OCI-LY1 (cell line): ENCODE results near the gene BRD8.

Source experiments
- H2AFZ ChIP-seq: fragments of 200-600 bp; sonication (generic), shearing (Covaris generic); 2 replicates; pipeline ENCODE4 v1.6.0; 2014; ENCODE audit warnings: antibody characterized with exemption, mild to moderate bottlenecking, low read length
- H3F3A ChIP-seq: fragments of 200-600 bp; sonication (generic), shearing (Covaris generic); 2 replicates; pipeline ENCODE4 v1.6.0; 2014; ENCODE audit warnings: mild to moderate bottlenecking, antibody characterized with exemption, low read length, moderate library complexity; ENCODE audit not compliant: insufficient read depth
- H3K27ac ChIP-seq: fragments of 200-600 bp; sonication (generic); 2 replicates; pipeline ENCODE4 v1.5.1; 2014; ENCODE audit warnings: low read length, mixed run types, mild to moderate bottlenecking, low read depth; ENCODE audit not compliant: poor library complexity, severe bottlenecking
- H3K27me3 ChIP-seq: fragments of 200-600 bp; sonication (generic); 2 replicates; pipeline ENCODE4 v1.6.0; 2014; ENCODE audit warnings: antibody characterized with exemption, mild to moderate bottlenecking, low read length, moderate library complexity; ENCODE audit not compliant: insufficient read depth
- H3K36me3 ChIP-seq: fragments of 200-600 bp; sonication (generic); 2 replicates; pipeline ENCODE4 v1.6.1; 2014; ENCODE audit warnings: mild to moderate bottlenecking, antibody characterized with exemption, low read length, moderate library complexity, mixed read lengths; ENCODE audit not compliant: insufficient read depth
- H3K4me1 ChIP-seq: fragments of 200-600 bp; sonication (generic); 2 replicates; pipeline ENCODE4 v1.5.1; 2014; ENCODE audit warnings: mild to moderate bottlenecking, low read length, moderate library complexity; ENCODE audit not compliant: insufficient read depth, severe bottlenecking
- H3K4me2 ChIP-seq: fragments of 200-600 bp; sonication (generic), shearing (Covaris generic); 2 replicates; pipeline ENCODE4 v1.6.1; 2014; ENCODE audit warnings: low read length
- H3K4me3 ChIP-seq: fragments of 200-600 bp; sonication (generic); 2 replicates; pipeline ENCODE4 v1.5.1; 2014; ENCODE audit warnings: low read length, low read depth, mild to moderate bottlenecking, mixed read lengths; ENCODE audit not compliant: poor library complexity, severe bottlenecking
- H3K79me2 ChIP-seq: fragments of 200-600 bp; shearing (Covaris generic); 2 replicates; pipeline ENCODE4 v1.6.1; 2016; ENCODE audit warnings: mixed run types, low read length, mixed read lengths; ENCODE audit not compliant: insufficient read depth
- H3K9ac ChIP-seq: fragments of 200-600 bp; sonication (generic), shearing (Covaris generic); 2 replicates; pipeline ENCODE4 v1.6.1; 2014; ENCODE audit warnings: mild to moderate bottlenecking, low read length, mixed read lengths
- H3K9me2 ChIP-seq: fragments of 200-600 bp; sonication (generic), shearing (Covaris generic); 2 replicates; pipeline ENCODE4 v1.6.1; 2014; ENCODE audit warnings: low read depth, mild to moderate bottlenecking, low read length, mixed read lengths
- H3K9me3 ChIP-seq: fragments of 200-600 bp; shearing (Covaris generic); 2 replicates; pipeline ENCODE4 v1.6.1; 2014; ENCODE audit warnings: low read length, mixed read lengths
- H4K20me1 ChIP-seq: fragments of 200-600 bp; sonication (generic), shearing (Covaris generic); 2 replicates; pipeline ENCODE4 v1.6.0; 2016; ENCODE audit warnings: mild to moderate bottlenecking, low read length; ENCODE audit not compliant: insufficient read depth
- CTCF ChIP-seq: fragments of 200-600 bp; sonication (generic), shearing (Covaris generic); IDR thresholded peaks from 2 replicates; pipeline ENCODE4 v1.5.1; 2017; ENCODE audit warnings: mild to moderate bottlenecking, antibody characterized with exemption, low read length, moderate library complexity, mixed read lengths
- EZH2 ChIP-seq: fragments of 200-600 bp; sonication (generic), shearing (Covaris generic); IDR thresholded peaks from 2 replicates; pipeline ENCODE4 v1.8.0; 2017; ENCODE audit warnings: borderline replicate concordance, mixed run types, mild to moderate bottlenecking, antibody characterized with exemption, low read length, moderate library complexity, mixed read lengths

The BRD8 gene

DNA sequence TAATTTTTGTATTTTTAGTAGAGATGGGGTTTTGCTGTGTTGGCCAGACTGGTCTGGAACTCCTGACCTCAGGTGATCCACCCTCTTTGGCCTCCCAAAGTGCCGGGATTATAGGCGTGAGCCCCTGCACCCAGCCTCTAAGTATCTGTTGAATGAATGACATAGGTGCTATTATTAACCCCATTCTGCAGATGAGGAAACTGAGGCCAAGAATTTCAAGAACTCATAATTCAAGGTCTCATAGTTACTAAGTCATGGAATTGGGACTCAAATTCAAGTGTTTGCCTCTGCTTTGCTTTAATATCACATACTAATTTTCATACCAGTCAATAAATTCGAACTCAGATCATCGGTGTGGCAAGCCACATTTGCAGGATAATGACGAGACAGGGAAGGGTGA, 2.4 kb upstream of the BRD8 start:
- Histone ChIP-seq H3K27ac (no peak overlapping the region), H3K36me3 (peaks cover 61% of the 10 kb centered on the region), H3K4me2 (no peak overlapping the region; the same call in 1 of the 2 replicates), H3K27me3 (no peaks in the 10 kb centered on the region), H2AFZ (no peak overlapping the region), H3K4me1 (peaks cover 21% of the 10 kb centered on the region), H3K79me2 (peaks cover 19% of the 10 kb centered on the region), H4K20me1 (no peaks in the 10 kb centered on the region), H3K9me3 (no peaks in the 10 kb centered on the region), H3K4me3 (no peak overlapping the region), H3K9me2 (no peaks in the 10 kb centered on the region), H3F3A (no peaks in the 10 kb centered on the region), H3K9ac (no peak overlapping the region; the same call in 1 of the 2 replicates)
- TF ChIP-seq CTCF (no peak), EZH2 (no peak)

GRCh38 chr5:138180183-138180782, 1.9 kb upstream of the BRD8 start:
- H3K4me3 ChIP-seq = peak overlapping the region; percentile 90
- H3K79me2 ChIP-seq = peaks cover 19% of the 10 kb centered on the region
- peaks cover 58% of the 10 kb centered on the region for H3K36me3 ChIP-seq
- no peaks in the 10 kb centered on the region for H3K9me3 ChIP-seq
- H3K27me3 ChIP-seq = no peaks in the 10 kb centered on the region
- no peaks in the 10 kb centered on the region for H3F3A ChIP-seq
- TF ChIP-seq EZH2 = no peak
- TF ChIP-seq CTCF = peak; percentile 73
- H3K9me2 ChIP-seq = no peaks in the 10 kb centered on the region
- no peak overlapping the region for H2AFZ ChIP-seq
- H4K20me1 ChIP-seq = no peaks in the 10 kb centered on the region
- H3K4me2 ChIP-seq = peak overlapping the region; percentile 90
- peak overlapping the region; percentile 90 for H3K9ac ChIP-seq
- peak overlapping the region; percentile 73 for H3K27ac ChIP-seq
- peaks cover 21% of the 10 kb centered on the region for H3K4me1 ChIP-seq

- Histone ChIP-seq H3K4me2 (peak overlapping the region; percentile 90), H4K20me1 (no peaks in the 10 kb centered on the region), H3K36me3 (peaks cover 57% of the 10 kb centered on the region), H3K9me2 (no peaks in the 10 kb centered on the region), H3K27me3 (no peaks in the 10 kb centered on the region), H3K4me3 (peak overlapping the region; percentile 90), H3K4me1 (peaks cover 21% of the 10 kb centered on the region), H3K9ac (peak overlapping the region; percentile 90), H2AFZ (0 out of 2 replicates have a peak overlapping the region, but pooled peaks have one; percentile 7), H3K79me2 (peaks cover 19% of the 10 kb centered on the region), H3F3A (no peaks in the 10 kb centered on the region), H3K9me3 (no peaks in the 10 kb centered on the region), H3K27ac (peak overlapping the region; percentile 73)
- no peak for TF ChIP-seq EZH2
- no peak for TF ChIP-seq CTCF
Observed at GRCh38 chr5:138179277-138179857, 937 bp upstream of the BRD8 start.
